CD14-positive monocyte (primary cell): ENCODE data around the gene TYRP1. TPM values are rescaled to one million over a fixed set of nuclear protein-coding genes. Genes with fewer than 3 reads are reported as not detected.

Experiments
- DNase-seq, 3 donors: peaks; one replicate each; pipeline ENCODE4 v3.0.0-alpha.2; 2011 to 2022
- H2AFZ ChIP-seq: 2 replicates; pipeline ENCODE4 v1.6.0; 2012; ENCODE audit warnings: mild to moderate bottlenecking, low read depth, low read length, inconsistent platforms; ENCODE audit not compliant: insufficient read depth, poor library complexity, severe bottlenecking
- H3K27ac ChIP-seq, 2 donors: 1 replicate in 1 of 2; 2 replicates in 1 of 2; pipeline ENCODE4 v1.5.1; 2012 to 2013; ENCODE audit warnings: low read length in 2 of 2, control low read depth in 1 of 2, inconsistent platforms in 1 of 2, low read depth in 1 of 2, mild to moderate bottlenecking in 1 of 2
- H3K27me3 ChIP-seq, 2 donors: one replicate each; pipeline versions ENCODE4 v1.6.0 to v1.6.1; 2011 to 2013; ENCODE audit warnings: low read length in 2 of 2; ENCODE audit not compliant: control insufficient read depth in 2 of 2, insufficient read depth in 2 of 2
- H3K36me3 ChIP-seq, 2 donors: replicated peaks in 1 of 2; 1 replicate in 1 of 2; 2 replicates in 1 of 2; pipeline versions ENCODE4 v1.5.1 to v1.6.1; 2012 to 2013; ENCODE audit warnings: low read length in 2 of 2, control low read depth in 1 of 2, inconsistent platforms in 1 of 2, mild to moderate bottlenecking in 1 of 2; ENCODE audit not compliant: insufficient read depth in 2 of 2, control insufficient read depth in 1 of 2
- H3K4me1 ChIP-seq, 2 donors: 1 replicate in 1 of 2; 2 replicates in 1 of 2; pipeline versions ENCODE4 v1.5.1 to v1.6.1; 2012 to 2013; ENCODE audit warnings: low read length in 2 of 2, control low read depth in 1 of 2, inconsistent platforms in 1 of 2, mild to moderate bottlenecking in 1 of 2, moderate library complexity in 1 of 2; ENCODE audit not compliant: insufficient read depth in 2 of 2, control insufficient read depth in 1 of 2
- H3K4me2 ChIP-seq: replicated peaks from 2 replicates; pipeline ENCODE3; 2012; ENCODE audit warnings: low read length, moderate library complexity, mild to moderate bottlenecking; ENCODE audit not compliant: poor library complexity, severe bottlenecking; ENCODE audit errors: extremely low read depth
- H3K4me3 ChIP-seq, 3 experiments: fragments of 200-600 bp in 1 of 3; sonication (generic) in 1 of 3; replicated peaks in 1 of 3; 1 replicate in 2 of 3; 2 replicates in 1 of 3; pipeline ENCODE4 v1.5.1; 2011 to 2013; ENCODE audit warnings: low read length in 3 of 3, mild to moderate bottlenecking in 3 of 3, control low read depth in 2 of 3, low read depth in 2 of 3, inconsistent platforms in 1 of 3, moderate library complexity in 1 of 3
- H3K79me2 ChIP-seq: 2 replicates; pipeline ENCODE4 v1.6.0; 2012; ENCODE audit warnings: mild to moderate bottlenecking, control low read depth, inconsistent platforms, low read length, moderate library complexity; ENCODE audit not compliant: insufficient read depth
- H3K9ac ChIP-seq: 2 replicates; pipeline ENCODE4 v1.6.0; 2017; ENCODE audit warnings: low read length, mild to moderate bottlenecking; ENCODE audit not compliant: insufficient read depth, poor library complexity, severe bottlenecking
- H3K9me3 ChIP-seq, 2 donors: replicated peaks in 1 of 2; 1 replicate in 1 of 2; 2 replicates in 1 of 2; pipeline versions ENCODE4 v1.5.1 to v1.6.1; 2012 to 2013; ENCODE audit warnings: low read length in 2 of 2, control low read depth in 1 of 2; ENCODE audit not compliant: control insufficient read depth in 1 of 2, insufficient read depth in 1 of 2
- H4K20me1 ChIP-seq: 2 replicates; pipeline ENCODE4 v1.6.0; 2012; ENCODE audit warnings: mild to moderate bottlenecking, low read length, control low read depth, moderate library complexity; ENCODE audit not compliant: insufficient read depth
- H3K27ac Mint-ChIP-seq, 7 donors: one replicate each; pipeline ENCODE4 v1.8.0; 2020; ENCODE audit warnings: mild to moderate bottlenecking in 7 of 7, mixed read lengths in 7 of 7, moderate library complexity in 6 of 7, inconsistent platforms in 2 of 7
- H3K27me3 Mint-ChIP-seq, 3 donors: one replicate each; pipeline ENCODE4 v1.8.0; 2021 to 2022; ENCODE audit warnings: low read depth in 3 of 3, mild to moderate bottlenecking in 3 of 3, mixed read lengths in 3 of 3, moderate library complexity in 3 of 3, inconsistent platforms in 1 of 3
- H3K36me3 Mint-ChIP-seq, 2 donors: one replicate each; pipeline ENCODE4 v1.8.0; 2020; ENCODE audit warnings: mixed read lengths in 2 of 2, inconsistent platforms in 1 of 2, mild to moderate bottlenecking in 1 of 2
- H3K4me1 Mint-ChIP-seq: one replicate; pipeline ENCODE4 v1.8.0; 2020; ENCODE audit warnings: mild to moderate bottlenecking, mixed read lengths
- H3K4me3 Mint-ChIP-seq, 2 donors: one replicate each; pipeline ENCODE4 v1.8.0; 2020; ENCODE audit warnings: mild to moderate bottlenecking in 2 of 2, mixed read lengths in 2 of 2, moderate library complexity in 1 of 2
- H3K9me3 Mint-ChIP-seq, 7 donors: one replicate each; pipeline ENCODE4 v1.8.0; 2020 to 2022; ENCODE audit warnings: mixed read lengths in 7 of 7, mild to moderate bottlenecking in 6 of 7, moderate library complexity in 6 of 7, inconsistent platforms in 2 of 7
- WGBS: methylation state at CpG from one replicate; pipeline ENCODE4 v1.1.5; 2013; ENCODE audit warnings: missing lambda C conversion rate; ENCODE audit not compliant: insufficient coverage; 5-methylcytosine and 5-hydroxymethylcytosine counted together
- intact Hi-C, 2 donors: fragments of 100-400 bp; cut with micrococcal nuclease; formaldehyde crosslinking; loops; one replicate each; pipeline versions ENCODE4 v1.15.0 to v1.15.1; 2023
- polyA plus RNA-seq, 3 donors: library from polyadenylated mRNA; depleted of rRNA in 1 of 3; unstranded in 2 of 3; stranded (reverse) in 1 of 3; fragments of 300-500 nt in 2 of 3; fragments of >200 nt in 1 of 3; fragmentation: Illumina TruSeq in 2 of 3; gene quantifications; 1 replicate in 2 of 3; 2 replicates in 1 of 3; pipeline ENCODE4 v1.2.3, GENCODE V29; 2012 to 2021
- TF ChIP-seq, protein P1 (sequence below): fragments of 200-600 bp; IDR thresholded peaks from one replicate; pipeline ENCODE4 v1.8.0; 2022; ENCODE audit warnings: antibody characterized with exemption, mild to moderate bottlenecking

TYRP1 gene
- polyA plus RNA-seq, 3 donors: not detected

GRCh38 chr9:12715268-12715667 lies 22.1 kb downstream of the TYRP1 start:
- Histone ChIP-seq H3K9ac (no peak overlapping the region), H3K36me3 (no peaks in the 10 kb centered on the region), H3K79me2 (no peaks in the 10 kb centered on the region), H3K4me2 (no peak overlapping the region), H2AFZ (no peak overlapping the region), H3K27ac (no peak overlapping the region), H4K20me1 (no peaks in the 10 kb centered on the region), H3K4me3 (no peak overlapping the region), H3K4me1 (no peaks in the 10 kb centered on the region), H3K27me3 (no peaks in the 10 kb centered on the region), H3K9me3 (no peaks in the 10 kb centered on the region)
- WGBS: no CpG with 5 or more reads among the region's 3 CpGs
- DNase-seq: no peak
- TF ChIP-seq, protein P1, sequence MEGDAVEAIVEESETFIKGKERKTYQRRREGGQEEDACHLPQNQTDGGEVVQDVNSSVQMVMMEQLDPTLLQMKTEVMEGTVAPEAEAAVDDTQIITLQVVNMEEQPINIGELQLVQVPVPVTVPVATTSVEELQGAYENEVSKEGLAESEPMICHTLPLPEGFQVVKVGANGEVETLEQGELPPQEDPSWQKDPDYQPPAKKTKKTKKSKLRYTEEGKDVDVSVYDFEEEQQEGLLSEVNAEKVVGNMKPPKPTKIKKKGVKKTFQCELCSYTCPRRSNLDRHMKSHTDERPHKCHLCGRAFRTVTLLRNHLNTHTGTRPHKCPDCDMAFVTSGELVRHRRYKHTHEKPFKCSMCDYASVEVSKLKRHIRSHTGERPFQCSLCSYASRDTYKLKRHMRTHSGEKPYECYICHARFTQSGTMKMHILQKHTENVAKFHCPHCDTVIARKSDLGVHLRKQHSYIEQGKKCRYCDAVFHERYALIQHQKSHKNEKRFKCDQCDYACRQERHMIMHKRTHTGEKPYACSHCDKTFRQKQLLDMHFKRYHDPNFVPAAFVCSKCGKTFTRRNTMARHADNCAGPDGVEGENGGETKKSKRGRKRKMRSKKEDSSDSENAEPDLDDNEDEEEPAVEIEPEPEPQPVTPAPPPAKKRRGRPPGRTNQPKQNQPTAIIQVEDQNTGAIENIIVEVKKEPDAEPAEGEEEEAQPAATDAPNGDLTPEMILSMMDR: no peak
- Mint-ChIP-seq H3K36me3 (no peaks in the 10 kb centered on the region), H3K4me1 (no peaks in the 10 kb centered on the region), H3K9me3 (no peaks in the 10 kb centered on the region), H3K27me3 (peaks cover 0 to 3% (median 3%) of the 10 kb centered on the region in 3 donors), H3K4me3 (no peak overlapping the region), H3K27ac (no peak overlapping the region)
- intact Hi-C loops: no loop called here

GRCh38 chr9:12716823-12717600 lies 23.8 kb downstream of the TYRP1 start:
- H3K27ac ChIP-seq: no peak overlapping the region
- no peaks in the 10 kb centered on the region for H3K36me3 ChIP-seq
- H3K27ac Mint-ChIP-seq: no peak overlapping the region
- no peak overlapping the region for H3K9ac ChIP-seq
- H3K36me3 Mint-ChIP-seq: no peaks in the 10 kb centered on the region
- no peaks in the 10 kb centered on the region for H3K9me3 Mint-ChIP-seq
- DNase-seq: no peak
- no peaks in the 10 kb centered on the region for H3K27me3 ChIP-seq
- TF ChIP-seq, protein P1: no peak
- H3K4me3 ChIP-seq: no peak overlapping the region
- intact Hi-C loops: no loop called here
- H2AFZ ChIP-seq: no peak overlapping the region
- no peaks in the 10 kb centered on the region for H3K4me1 ChIP-seq
- 100% methylated on average over 2 of the region's 5 CpGs for WGBS
- no peaks in the 10 kb centered on the region for H3K4me1 Mint-ChIP-seq
- no peak overlapping the region for H3K4me3 Mint-ChIP-seq
- peaks cover 0 to 3% (median 1%) of the 10 kb centered on the region in 3 donors for H3K27me3 Mint-ChIP-seq
- no peaks in the 10 kb centered on the region for H4K20me1 ChIP-seq
- H3K9me3 ChIP-seq: no peaks in the 10 kb centered on the region
- no peak overlapping the region for H3K4me2 ChIP-seq
- H3K79me2 ChIP-seq: no peaks in the 10 kb centered on the region
